ENCODE results near the gene NKRF.
A peak's percentile ranks its signal among the peaks of the same experiment; 100 is the strongest.

The NKRF gene

GRCh38 chrX:119614776-119615175 is 8.6 kb upstream of the NKRF start:
- WGBS, 2 experiments (ENCODE audit: insufficient coverage in 2 of 2) = 100% methylated on average over 1 to 3 of the region's 13 CpGs

GRCh38 chrX:119607018-119607389 is 780 bp upstream of the NKRF start:
- no CpG with 5 or more reads among the region's 7 CpGs for WGBS, 2 experiments (ENCODE audit: insufficient coverage in 2 of 2)
- H3K4me3 ChIP-seq (ENCODE audit: extremely low read depth, insufficient read depth, low read length, poor library complexity, severe bottlenecking) = peak overlapping the region; percentile 63
- H3K4me1 ChIP-seq (ENCODE audit: control insufficient read depth, insufficient read depth, low read length, poor library complexity, severe bottlenecking) = no peaks in the 10 kb centered on the region
- no peak overlapping the region for H3K27ac ChIP-seq (ENCODE audit: low read depth, low read length, severe bottlenecking)
- H3K36me3 ChIP-seq (ENCODE audit: control insufficient read depth, insufficient read depth, low read length) = peaks cover 4% of the 10 kb centered on the region
- H3K9me3 ChIP-seq (ENCODE audit: control insufficient read depth, low read length) = no peaks in the 10 kb centered on the region

More at GRCh38 chrX:119614776-119615175, 8.6 kb upstream of the NKRF start:
- H3K36me3 ChIP-seq (ENCODE audit: control insufficient read depth, insufficient read depth, low read length) = peaks cover 3% of the 10 kb centered on the region
- H3K9me3 ChIP-seq (ENCODE audit: control insufficient read depth, low read length) = no peaks in the 10 kb centered on the region
- no peak overlapping the region for H3K4me3 ChIP-seq (ENCODE audit: extremely low read depth, insufficient read depth, low read length, poor library complexity, severe bottlenecking)
- H3K4me1 ChIP-seq (ENCODE audit: control insufficient read depth, insufficient read depth, low read length, poor library complexity, severe bottlenecking) = no peaks in the 10 kb centered on the region
- no peak overlapping the region for H3K27ac ChIP-seq (ENCODE audit: low read depth, low read length, severe bottlenecking)

- H3K4me3 ChIP-seq (ENCODE audit: extremely low read depth, insufficient read depth, low read length, poor library complexity, severe bottlenecking) = peak overlapping the region; percentile 63
- peaks cover 4% of the 10 kb centered on the region for H3K36me3 ChIP-seq (ENCODE audit: control insufficient read depth, insufficient read depth, low read length)
- no peaks in the 10 kb centered on the region for H3K9me3 ChIP-seq (ENCODE audit: control insufficient read depth, low read length)
- H3K4me1 ChIP-seq (ENCODE audit: control insufficient read depth, insufficient read depth, low read length, poor library complexity, severe bottlenecking) = no peaks in the 10 kb centered on the region
- 0% methylated on average over 1 to 10 of the region's 68 CpGs for WGBS, 2 experiments (ENCODE audit: insufficient coverage in 2 of 2)
- peak overlapping the region; percentile 49 for H3K27ac ChIP-seq (ENCODE audit: low read depth, low read length, severe bottlenecking)
These were observed 552 bp downstream of the NKRF start for GRCh38 chrX:119605464-119606279.

GRCh38 chrX:119604766-119605463 is 1.3 kb downstream of the NKRF start:
- 13% methylated on average over 9 of the region's 17 CpGs; no CpG with 5 or more reads in 1 of the 2 experiments for WGBS, 2 experiments (ENCODE audit: insufficient coverage in 2 of 2)
- Histone ChIP-seq H3K27ac (ENCODE audit: low read depth, low read length, severe bottlenecking) (no peak overlapping the region), H3K36me3 (ENCODE audit: control insufficient read depth, insufficient read depth, low read length) (peaks cover 4% of the 10 kb centered on the region), H3K9me3 (ENCODE audit: control insufficient read depth, low read length) (no peaks in the 10 kb centered on the region), H3K4me3 (ENCODE audit: extremely low read depth, insufficient read depth, low read length, poor library complexity, severe bottlenecking) (peak overlapping the region; percentile 63), H3K4me1 (ENCODE audit: control insufficient read depth, insufficient read depth, low read length, poor library complexity, severe bottlenecking) (no peaks in the 10 kb centered on the region)

GRCh38 chrX:119602701-119603255 is 3.4 kb downstream of the NKRF start:
- H3K27ac ChIP-seq (ENCODE audit: low read depth, low read length, severe bottlenecking) = no peak overlapping the region
- H3K4me1 ChIP-seq (ENCODE audit: control insufficient read depth, insufficient read depth, low read length, poor library complexity, severe bottlenecking) = no peaks in the 10 kb centered on the region
- WGBS, 2 experiments (ENCODE audit: insufficient coverage in 2 of 2) = 88 to 100% methylated on average over 1 to 2 of the region's 9 CpGs
- H3K36me3 ChIP-seq (ENCODE audit: control insufficient read depth, insufficient read depth, low read length) = peaks cover 4% of the 10 kb centered on the region
- H3K4me3 ChIP-seq (ENCODE audit: extremely low read depth, insufficient read depth, low read length, poor library complexity, severe bottlenecking) = no peak overlapping the region
- H3K9me3 ChIP-seq (ENCODE audit: control insufficient read depth, low read length) = no peaks in the 10 kb centered on the region

- no peaks in the 10 kb centered on the region for H3K4me1 ChIP-seq (ENCODE audit: control insufficient read depth, insufficient read depth, low read length, poor library complexity, severe bottlenecking)
- WGBS, 2 experiments (ENCODE audit: insufficient coverage in 2 of 2) = 71 to 100% methylated on average over 1 to 2 of the region's 5 CpGs
- H3K9me3 ChIP-seq (ENCODE audit: control insufficient read depth, low read length) = no peaks in the 10 kb centered on the region
- H3K36me3 ChIP-seq (ENCODE audit: control insufficient read depth, insufficient read depth, low read length) = peaks cover 31% of the 10 kb centered on the region
- no peak overlapping the region for H3K4me3 ChIP-seq (ENCODE audit: extremely low read depth, insufficient read depth, low read length, poor library complexity, severe bottlenecking)
- H3K27ac ChIP-seq (ENCODE audit: low read depth, low read length, severe bottlenecking) = no peak overlapping the region
These were observed 16.4 kb downstream of the NKRF start for GRCh38 chrX:119589810-119590209.

- no peaks in the 10 kb centered on the region for H3K9me3 ChIP-seq (ENCODE audit: control insufficient read depth, low read length)
- WGBS, 2 experiments (ENCODE audit: insufficient coverage in 2 of 2) = no CpG with 5 or more reads among the region's 2 CpGs
- no peaks in the 10 kb centered on the region for H3K4me1 ChIP-seq (ENCODE audit: control insufficient read depth, insufficient read depth, low read length, poor library complexity, severe bottlenecking)
- H3K27ac ChIP-seq (ENCODE audit: low read depth, low read length, severe bottlenecking) = no peak overlapping the region
- no peak overlapping the region for H3K4me3 ChIP-seq (ENCODE audit: extremely low read depth, insufficient read depth, low read length, poor library complexity, severe bottlenecking)
- peaks cover 12% of the 10 kb centered on the region for H3K36me3 ChIP-seq (ENCODE audit: control insufficient read depth, insufficient read depth, low read length)
These were observed 22.7 kb downstream of the NKRF start for GRCh38 chrX:119583431-119584059.

GRCh38 chrX:119579414-119579813 is 26.8 kb downstream of the NKRF start:
- Histone ChIP-seq H3K4me1 (ENCODE audit: control insufficient read depth, insufficient read depth, low read length, poor library complexity, severe bottlenecking) (no peaks in the 10 kb centered on the region), H3K27ac (ENCODE audit: low read depth, low read length, severe bottlenecking) (no peak overlapping the region), H3K9me3 (ENCODE audit: control insufficient read depth, low read length) (no peaks in the 10 kb centered on the region), H3K36me3 (ENCODE audit: control insufficient read depth, insufficient read depth, low read length) (peaks cover 15% of the 10 kb centered on the region), H3K4me3 (ENCODE audit: extremely low read depth, insufficient read depth, low read length, poor library complexity, severe bottlenecking) (no peak overlapping the region)

- H3K27ac ChIP-seq (ENCODE audit: low read depth, low read length, severe bottlenecking) = peak within 1 kb of the TSS; percentile 75
- H3K9me3 ChIP-seq (ENCODE audit: control insufficient read depth, low read length) = no peaks in the 10 kb centered on the region
- H3K36me3 ChIP-seq (ENCODE audit: control insufficient read depth, insufficient read depth, low read length) = peaks cover 9% of the 10 kb centered on the region
- peak within 1 kb of the TSS; percentile 63 for H3K4me3 ChIP-seq (ENCODE audit: extremely low read depth, insufficient read depth, low read length, poor library complexity, severe bottlenecking)
- WGBS, 2 experiments (ENCODE audit: insufficient coverage in 2 of 2) = 0 to 1% methylated on average over 25 to 32 of the region's 86 CpGs
- H3K4me1 ChIP-seq (ENCODE audit: control insufficient read depth, insufficient read depth, low read length, poor library complexity, severe bottlenecking) = no peaks in the 10 kb centered on the region
These were observed 31.6 kb downstream of the NKRF start, which contains the start of gene UBE2A for GRCh38 chrX:119574394-119575266. Gene UBE2A (plus strand): TSS chrX:119574563. CDS start chrX:119574712, 149 bp downstream.
